Measurements from ENCODE around the gene TTYH2. TPM values are rescaled to one million over a fixed set of nuclear protein-coding genes. Genes with fewer than 3 reads are reported as not detected.
"Not testable (repeated sequence)": the region's sequence is repeated elsewhere in the genome, so short reads cannot be mapped to it uniquely, and the experiment has no call there.

Gene TTYH2
- total and polyA plus RNA-seq, 2 of the 4 experiments (the other 2 are of a cell fraction) = 2.3 to 6.8 TPM

- H4K5ac ChIP-seq (ENCODE audit: low read depth, low read length); H3K9ac ChIP-seq (ENCODE audit: low read depth, low read length); H3K36me3 ChIP-seq (ENCODE audit: control insufficient read depth, insufficient read depth, low read length); DNase-seq; H3K4me1 ChIP-seq (ENCODE audit: control insufficient read depth, insufficient read depth, low read length); H3K27me3 ChIP-seq (ENCODE audit: control insufficient read depth, insufficient read depth, low read length); H4K8ac ChIP-seq (ENCODE audit: low read depth in 2 of 2, low read length in 2 of 2); H3K27ac ChIP-seq (ENCODE audit: insufficient read depth, low read length); BruUV-seq (replicated peaks); H2AK9ac ChIP-seq (replicated peaks; ENCODE audit: low read depth, low read length, poor library complexity); H2AK5ac ChIP-seq (ENCODE audit: low read depth, low read length); ATAC-seq (ENCODE audit: low read depth); H3K4ac ChIP-seq (ENCODE audit: low read depth, low read length); H3K9me3 ChIP-seq (ENCODE audit: control insufficient read depth, insufficient read depth, low read length); H3K18ac ChIP-seq (ENCODE audit: low read depth, low read length); H3K4me2 ChIP-seq (ENCODE audit: low read depth, low read length); H2AFZ ChIP-seq (replicated peaks; ENCODE audit: low read length, poor library complexity); H3K9me1 ChIP-seq (ENCODE audit: insufficient read depth, low read length); H3K4me3 ChIP-seq (ENCODE audit: insufficient read depth, low read depth, low read length); H3K23ac ChIP-seq (ENCODE audit: low read depth, low read length); H3K14ac ChIP-seq (replicated peaks; ENCODE audit: low read depth, low read length); POLR2A ChIA-PET (ENCODE audit: unreplicated experiment); H2BK15ac ChIP-seq (ENCODE audit: low read depth, low read length); H3K79me1 ChIP-seq (ENCODE audit: low read depth in 1 of 2, low read length in 2 of 2); in situ Hi-C loops (cut with MboI; ENCODE audit: low sequenced_read_pairs); H3K56ac ChIP-seq (ENCODE audit: extremely low read depth, insufficient read depth, low read length); H2BK5ac ChIP-seq (ENCODE audit: low read depth, low read length, poor library complexity, severe bottlenecking); H4K20me1 ChIP-seq (ENCODE audit: insufficient read depth, low read length); dilution Hi-C loops (cut with HindIII; ENCODE audit: low sequenced_read_pairs, unreplicated experiment); H4K91ac ChIP-seq (ENCODE audit: insufficient read depth, low read depth, low read length); intact Hi-C loops (cut with micrococcal nuclease); H2BK20ac ChIP-seq (ENCODE audit: low read depth, low read length); H2BK120ac ChIP-seq (ENCODE audit: low read depth, low read length): not testable (repeated sequence)
- CTCF ChIA-PET = interaction anchor here (0.8 kb wide), 1 partner anchor 769 kb away, joined by 4 read pairs; no protein-coding TSS in a partner anchor
- WGBS, 2 experiments (ENCODE audit: extremely low coverage in 2 of 2, insufficient read length in 1 of 2) = no CpG with 5 or more reads among the region's 4 CpGs
Observed at GRCh38 chr17:74267054-74267453, 53.7 kb downstream of the TTYH2 start.
